ENCODE results near the gene WASHC2C.
"Not testable (repeated sequence)": the region's sequence is repeated elsewhere in the genome, so short reads cannot be mapped to it uniquely, and the experiment has no call there.

DNA sequence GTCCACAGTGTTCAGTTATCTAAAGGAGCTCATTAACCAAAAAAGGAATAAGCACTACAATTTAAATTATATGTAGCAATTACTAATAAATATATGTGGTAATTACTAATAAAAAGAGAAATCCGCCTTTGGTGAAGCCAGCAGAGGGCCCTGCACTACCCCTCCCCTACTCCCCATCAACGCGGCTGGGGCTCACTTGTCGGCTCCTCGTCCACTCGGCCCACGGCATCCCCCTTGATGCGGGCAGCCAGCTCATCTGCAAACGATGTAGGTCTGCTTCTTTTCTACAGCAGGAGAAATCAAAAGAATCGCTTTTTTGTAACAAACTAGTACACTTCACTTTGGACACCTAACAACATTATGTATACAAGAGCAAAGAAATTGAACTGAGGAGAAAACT is 5.6 kb upstream of the WASHC2C start:
- TF ChIP-seq SP1 (IDR thresholded peaks at IDR 0.05); FOXA1 (IDR thresholded peaks at IDR 0.05); CTCF (IDR thresholded peaks at IDR 0.05; ENCODE audit: low read depth, low read length, missing input control): not testable (repeated sequence)
